ENCODE data around the gene PICALM. TPM values are rescaled to one million over a fixed set of nuclear protein-coding genes. Genes with fewer than 3 reads are reported as not detected.

The PICALM gene
- total and polyA plus RNA-seq, 2 of the 4 experiments (the other 2 are of a cell fraction), result 235 to 453 TPM

DNA sequence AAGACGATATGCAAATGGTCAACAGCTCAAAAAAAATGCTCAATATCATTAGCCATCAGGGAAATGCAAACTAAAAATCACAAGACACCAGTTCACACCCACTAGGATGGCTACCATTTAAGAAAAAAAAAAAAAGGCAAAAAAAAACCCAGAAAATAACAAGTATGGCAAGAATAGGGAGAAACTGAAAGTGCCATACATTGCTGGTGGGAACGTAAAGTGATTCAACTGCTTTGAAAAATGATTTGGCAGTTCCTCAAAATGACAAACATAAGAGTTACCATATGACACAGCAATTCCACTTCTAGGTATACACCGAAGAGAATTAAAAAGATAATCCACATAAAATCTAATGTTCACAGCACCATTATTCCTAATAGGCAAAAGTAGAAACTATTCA, 47.5 kb downstream of the PICALM start:
- peaks cover 3% of the 10 kb centered on the region; the same call in 1 of the 2 replicates for H4K20me1 ChIP-seq (ENCODE audit: insufficient read depth, low read length)
- H3K23ac ChIP-seq (ENCODE audit: low read depth, low read length), result no peak overlapping the region
- no CpG with 5 or more reads among the region's 3 CpGs for WGBS, 2 experiments (ENCODE audit: extremely low coverage in 2 of 2, insufficient read length in 1 of 2)
- no peak overlapping the region for H3K56ac ChIP-seq (ENCODE audit: extremely low read depth, insufficient read depth, low read length)
- no peak overlapping the region for H3K27ac ChIP-seq (ENCODE audit: insufficient read depth, low read length)
- peaks cover 19 to 42% of the 10 kb centered on the region in 2 experiments for H3K79me1 ChIP-seq (ENCODE audit: low read depth in 1 of 2, low read length in 2 of 2)
- TF ChIP-seq NFE2L2 (IDR thresholded peaks at IDR 0.05; ENCODE audit: low read depth, low read length), result no peak
- no peak for TF ChIP-seq MXI1 (IDR thresholded peaks at IDR 0.05; ENCODE audit: borderline replicate concordance, low read depth, low read length)
- TF ChIP-seq BHLHE40 (IDR thresholded peaks at IDR 0.05; ENCODE audit: low read depth, low read length), result no peak
- no peak for TF ChIP-seq POLR2A (IDR thresholded peaks at IDR 0.05; ENCODE audit: low read depth, low read length)
- TF ChIP-seq RFX5 (IDR thresholded peaks at IDR 0.05; ENCODE audit: low read depth, low read length), result no peak
- TF ChIP-seq MAZ (IDR thresholded peaks at IDR 0.05; ENCODE audit: borderline replicate concordance, low read depth, low read length), result no peak
- no peak for TF ChIP-seq RAD21 (IDR thresholded peaks at IDR 0.05; ENCODE audit: low read length)
- TF ChIP-seq, protein P1, sequence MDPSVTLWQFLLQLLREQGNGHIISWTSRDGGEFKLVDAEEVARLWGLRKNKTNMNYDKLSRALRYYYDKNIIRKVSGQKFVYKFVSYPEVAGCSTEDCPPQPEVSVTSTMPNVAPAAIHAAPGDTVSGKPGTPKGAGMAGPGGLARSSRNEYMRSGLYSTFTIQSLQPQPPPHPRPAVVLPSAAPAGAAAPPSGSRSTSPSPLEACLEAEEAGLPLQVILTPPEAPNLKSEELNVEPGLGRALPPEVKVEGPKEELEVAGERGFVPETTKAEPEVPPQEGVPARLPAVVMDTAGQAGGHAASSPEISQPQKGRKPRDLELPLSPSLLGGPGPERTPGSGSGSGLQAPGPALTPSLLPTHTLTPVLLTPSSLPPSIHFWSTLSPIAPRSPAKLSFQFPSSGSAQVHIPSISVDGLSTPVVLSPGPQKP (IDR thresholded peaks at IDR 0.05; ENCODE audit: borderline replicate concordance, low read depth, low read length), result no peak
- no peak for TF ChIP-seq RCOR1 (IDR thresholded peaks at IDR 0.05; ENCODE audit: insufficient replicate concordance, low read length)
- no peak for TF ChIP-seq SMC3 (IDR thresholded peaks at IDR 0.05; ENCODE audit: low read depth, low read length)
- TF ChIP-seq CHD1 (IDR thresholded peaks at IDR 0.05; ENCODE audit: low read depth, low read length), result no peak
- no peak overlapping the region for H2BK20ac ChIP-seq (ENCODE audit: low read depth, low read length)
- intact Hi-C loops (cut with micrococcal nuclease), result loop anchor here (5.0 kb wide), 1 partner anchor 39 kb away; no protein-coding TSS in a partner anchor
- no peaks in the 10 kb centered on the region for H3K9me1 ChIP-seq (ENCODE audit: insufficient read depth, low read length)
- H3K36me3 ChIP-seq (ENCODE audit: control insufficient read depth, insufficient read depth, low read length), result peaks cover 30% of the 10 kb centered on the region
- ChIA-PET CTCF (interaction anchor here (0.6 kb wide), 1 partner anchor 149 kb away, joined by 3 read pairs; no protein-coding TSS in a partner anchor), POLR2A (ENCODE audit: unreplicated experiment) (interaction anchor here (0.7 kb wide), 1 partner anchor 313 kb away, joined by 8 read pairs; no protein-coding TSS in a partner anchor)
- no peak overlapping the region for H4K91ac ChIP-seq (ENCODE audit: insufficient read depth, low read depth, low read length)
- no peak overlapping the region for H2BK120ac ChIP-seq (ENCODE audit: low read depth, low read length)
- DNase-seq (no peak), ATAC-seq (ENCODE audit: low read depth) (no peak)
- in situ Hi-C loops (cut with MboI; ENCODE audit: low sequenced_read_pairs), result no loop called here
- H3K9me3 ChIP-seq (ENCODE audit: control insufficient read depth, insufficient read depth, low read length), result no peaks in the 10 kb centered on the region
- dilution Hi-C loops (cut with HindIII; ENCODE audit: low sequenced_read_pairs, unreplicated experiment), result no loop called here
- no peak overlapping the region for H2BK15ac ChIP-seq (ENCODE audit: low read depth, low read length)
- H3K4me2 ChIP-seq (ENCODE audit: low read depth, low read length), result no peak overlapping the region
- no peak overlapping the region for H2AFZ ChIP-seq (replicated peaks; ENCODE audit: low read length, poor library complexity)
- BruUV-seq (replicated peaks), result no TSS peak
- H2AK9ac ChIP-seq (replicated peaks; ENCODE audit: low read depth, low read length, poor library complexity), result no peak overlapping the region
- H3K14ac ChIP-seq (replicated peaks; ENCODE audit: low read depth, low read length), result no peak overlapping the region
- H3K9ac ChIP-seq (ENCODE audit: low read depth, low read length), result no peak overlapping the region
- no peak overlapping the region for H3K18ac ChIP-seq (ENCODE audit: low read depth, low read length)
- H2AK5ac ChIP-seq (ENCODE audit: low read depth, low read length), result no peak overlapping the region
- H3K27me3 ChIP-seq (ENCODE audit: control insufficient read depth, insufficient read depth, low read length), result no peaks in the 10 kb centered on the region
- no peak overlapping the region for H2BK5ac ChIP-seq (ENCODE audit: low read depth, low read length, poor library complexity, severe bottlenecking)
- H3K4me3 ChIP-seq (ENCODE audit: insufficient read depth, low read depth, low read length), result no peak overlapping the region
- no peaks in the 10 kb centered on the region for H3K4me1 ChIP-seq (ENCODE audit: control insufficient read depth, insufficient read depth, low read length)
- 0 out of 4 replicates have a peak overlapping the region, but pooled peaks of 1 of the 2 experiments have one; percentile 32 for H4K8ac ChIP-seq (ENCODE audit: low read depth in 2 of 2, low read length in 2 of 2)
- no peak overlapping the region for H3K4ac ChIP-seq (ENCODE audit: low read depth, low read length)
- H4K5ac ChIP-seq (ENCODE audit: low read depth, low read length), result no peak overlapping the region

Data from IMR-90 (cell line).